SK-N-SH (cell line): ENCODE results near the gene ADAMTS9. TPM values are rescaled to one million over a fixed set of nuclear protein-coding genes. Genes with fewer than 3 reads are reported as not detected.

Source experiments
- CTCF ChIA-PET: fragments of 300-600, 350-600 bp; formaldehyde crosslinking; extraction: SDS; loops from one replicate; lab custom pipeline; 2021; lab: Yijun Ruan, JAX
- POLR2A ChIA-PET: fragments of 350-600 bp; sonication (Branson Sonifier 250); formaldehyde crosslinking; extraction: SDS; loops from one replicate; lab custom pipeline; 2020; ENCODE audit warnings: antibody characterized with exemption, inconsistent platforms; lab: Yijun Ruan, JAX
- DNase-seq: peaks from one replicate; pipeline ENCODE4 v3.0.0; 2012
- H2AFZ ChIP-seq: fragments of 200-600 bp; sonication (generic); 2 replicates; pipeline ENCODE4 v1.8.1; 2016; ENCODE audit warnings: antibody characterized with exemption, mild to moderate bottlenecking, low read depth
- H3F3A ChIP-seq: fragments of 200-600 bp; sonication (generic); replicated peaks from 2 replicates; pipeline ENCODE3; 2016; ENCODE audit warnings: antibody characterized with exemption, mild to moderate bottlenecking; ENCODE audit not compliant: insufficient read depth
- H3K27ac ChIP-seq, 2 experiments: fragments of 200-500 bp in 1 of 2; fragments of 200-600 bp in 1 of 2; sonication (Bioruptor generic) in 1 of 2; sonication (generic), shearing (Covaris generic) in 1 of 2; 2 replicates each; pipeline versions ENCODE4 v1.5.1 to v1.6.1; 2014 to 2016; ENCODE audit warnings: low read depth in 2 of 2, inconsistent platforms in 1 of 2, low read length in 1 of 2, mild to moderate bottlenecking in 1 of 2, mixed read lengths in 1 of 2
- H3K27me3 ChIP-seq: fragments of 200-600 bp; sonication (generic), shearing (Covaris generic); 2 replicates; pipeline ENCODE4 v1.6.1; 2016; ENCODE audit warnings: mixed run types; ENCODE audit not compliant: insufficient read depth
- H3K36me3 ChIP-seq, 2 experiments: fragments of 200-500 bp in 1 of 2; fragments of 200-600 bp in 1 of 2; sonication (Bioruptor generic) in 1 of 2; sonication (generic) in 1 of 2; replicated peaks in 1 of 2; 2 replicates each; pipeline versions ENCODE3 to v1.5.1; 2014 to 2016; ENCODE audit warnings: low read length in 1 of 2, mild to moderate bottlenecking in 1 of 2; ENCODE audit not compliant: insufficient read depth in 2 of 2, control insufficient read depth in 1 of 2
- H3K4me1 ChIP-seq, 2 experiments: fragments of 200-500 bp in 1 of 2; fragments of 200-600 bp in 1 of 2; sonication (Bioruptor generic) in 1 of 2; sonication (generic), shearing (Covaris generic) in 1 of 2; 2 replicates each; pipeline versions ENCODE4 v1.5.1 to v1.6.1; 2014 to 2016; ENCODE audit warnings: low read depth in 1 of 2, low read length in 1 of 2, mixed run types in 1 of 2; ENCODE audit not compliant: insufficient read depth in 2 of 2, control insufficient read depth in 1 of 2
- H3K4me2 ChIP-seq: fragments of 200-600 bp; sonication (generic), shearing (Covaris generic); 2 replicates; pipeline ENCODE4 v1.6.1; 2017; ENCODE audit warnings: mixed run types
- H3K4me3 ChIP-seq, 2 experiments: fragments of 200-500 bp in 1 of 2; fragments of 200-600 bp in 1 of 2; sonication (Bioruptor generic) in 1 of 2; sonication (generic), shearing (Covaris generic) in 1 of 2; 2 replicates each; pipeline versions ENCODE4 v1.5.1 to v1.8.1; 2014 to 2016; ENCODE audit warnings: low read depth in 2 of 2, inconsistent platforms in 1 of 2, low read length in 1 of 2, mild to moderate bottlenecking in 1 of 2, mixed read lengths in 1 of 2, moderate library complexity in 1 of 2
- H3K79me2 ChIP-seq: fragments of 200-600 bp; sonication (generic); 2 replicates; pipeline ENCODE4 v1.8.1; 2017; ENCODE audit warnings: mild to moderate bottlenecking; ENCODE audit not compliant: insufficient read depth
- H3K9ac ChIP-seq: fragments of 200-600 bp; sonication (generic); 2 replicates; pipeline ENCODE4 v1.6.1; 2017; ENCODE audit warnings: mixed run types
- H3K9me2 ChIP-seq: fragments of 200-600 bp; sonication (generic); 2 replicates; pipeline ENCODE4 v1.6.1; 2017; ENCODE audit warnings: mixed run types
- H3K9me3 ChIP-seq: fragments of 200-600 bp; sonication (generic); 2 replicates; pipeline ENCODE4 v1.6.1; 2017; ENCODE audit warnings: mixed run types, mild to moderate bottlenecking, moderate library complexity
- H4K20me1 ChIP-seq: fragments of 200-600 bp; sonication (generic); 2 replicates; pipeline ENCODE4 v1.6.1; 2017; ENCODE audit warnings: mild to moderate bottlenecking, mixed run types; ENCODE audit not compliant: insufficient read depth
- CTCF ChIP-seq: fragments of 200-600 bp; sonication (generic); IDR thresholded peaks from 2 replicates; pipeline ENCODE4 v1.6.1; 2017; ENCODE audit warnings: antibody characterized with exemption, mild to moderate bottlenecking, moderate library complexity
- ELF1 ChIP-seq: IDR thresholded peaks from 2 replicates; pipeline ENCODE4 v1.4.0; 2012
- EP300 ChIP-seq, 2 experiments: IDR thresholded peaks; 2 replicates each; pipeline versions ENCODE4 v1.4.0 to v1.6.1; 2012; ENCODE audit warnings: borderline replicate concordance in 1 of 2, low read depth in 1 of 2, low read length in 1 of 2
- FOXM1 ChIP-seq: IDR thresholded peaks from 2 replicates; pipeline ENCODE4 v1.4.0; 2012; ENCODE audit warnings: low read depth, mild to moderate bottlenecking
- GABPA ChIP-seq: IDR thresholded peaks from 2 replicates; pipeline ENCODE4 v1.4.0; 2012; ENCODE audit warnings: low read depth, mild to moderate bottlenecking
- MEF2A ChIP-seq: IDR thresholded peaks from 2 replicates; pipeline ENCODE4 v1.4.0; 2012; ENCODE audit warnings: low read depth, borderline replicate concordance
- NFIC ChIP-seq: IDR thresholded peaks from 2 replicates; pipeline ENCODE4 v1.4.0; 2012; ENCODE audit warnings: borderline replicate concordance
- NRF1 ChIP-seq: IDR thresholded peaks from 2 replicates; pipeline ENCODE4 v1.6.1; 2012; ENCODE audit warnings: low read depth, mild to moderate bottlenecking, low read length
- PBX3 ChIP-seq: IDR thresholded peaks from 2 replicates; pipeline ENCODE4; 2012
- POLR2AphosphoS5 ChIP-seq: IDR thresholded peaks from 2 replicates; pipeline ENCODE4 v1.6.1; 2012; ENCODE audit warnings: low read depth, low read length
- RAD21 ChIP-seq: IDR thresholded peaks from 2 replicates; pipeline ENCODE4 v1.6.1; 2012; ENCODE audit warnings: mild to moderate bottlenecking, low read length
- RCOR1 ChIP-seq: fragments of 150-350 bp; IDR thresholded peaks from 2 replicates; pipeline ENCODE4 v1.6.1; 2017; ENCODE audit warnings: antibody characterized with exemption, low read length
- RFX5 ChIP-seq: IDR thresholded peaks from 2 replicates; pipeline ENCODE4 v1.6.1; 2012; ENCODE audit warnings: mild to moderate bottlenecking, improper control_type of control experiment, low read length
- RXRA ChIP-seq: IDR thresholded peaks from 2 replicates; pipeline ENCODE4 v1.4.0; 2012; ENCODE audit warnings: low read depth, mild to moderate bottlenecking, borderline replicate concordance
- SMC3 ChIP-seq: IDR thresholded peaks from 2 replicates; pipeline ENCODE4 v1.6.1; 2012; ENCODE audit warnings: low read depth, low read length, improper control_type of control experiment
- TAF1 ChIP-seq: IDR thresholded peaks from 2 replicates; pipeline ENCODE4 v1.6.1; 2012; ENCODE audit warnings: low read depth, mild to moderate bottlenecking, low read length, moderate library complexity, borderline replicate concordance
- USF1 ChIP-seq: IDR thresholded peaks from 2 replicates; pipeline ENCODE4 v1.4.0; 2012; ENCODE audit warnings: low read depth, borderline replicate concordance
- USF2 ChIP-seq: fragments of 150-350 bp; IDR thresholded peaks from 2 replicates; pipeline ENCODE4 v1.6.1; 2017; ENCODE audit warnings: antibody characterized with exemption, low read length, low read depth, borderline replicate concordance
- WGBS: methylation state at CpG from one replicate; pipeline ENCODE4 v1.1.6; 2017; ENCODE audit warnings: low lambda C conversion rate; 5-methylcytosine and 5-hydroxymethylcytosine counted together
- polyA plus RNA-seq, 3 experiments: library from polyadenylated mRNA; depleted of rRNA; stranded (reverse); fragments of >200 nt; gene quantifications; 2 replicates each; pipeline ENCODE4 v1.2.3, GENCODE V29; 2012

Gene ADAMTS9
- polyA plus RNA-seq, 1 of the 3 experiments (the other 2 are of a cell fraction) = 4.1 TPM

GRCh38 chr3:64621275-64621674 lies 66.5 kb downstream of the ADAMTS9 start:
- WGBS = 80% methylated on average over 8 of the region's 8 CpGs
- no peak for TF ChIP-seq PBX3
- no peak for TF ChIP-seq CTCF
- no peak for TF ChIP-seq SMC3
- no peak for TF ChIP-seq ELF1
- no peak for TF ChIP-seq RCOR1
- TF ChIP-seq RFX5 = no peak
- no peak for TF ChIP-seq USF2
- no peak for TF ChIP-seq RXRA
- no peak for TF ChIP-seq MEF2A
- no peak for TF ChIP-seq FOXM1
- no peak for TF ChIP-seq RAD21
- no peak for TF ChIP-seq NFIC
- TF ChIP-seq NRF1 = no peak
- no peak for TF ChIP-seq EP300 (IDR thresholded peaks at IDR 0.05; ENCODE audit: borderline replicate concordance in 1 of 2, low read depth in 1 of 2, low read length in 1 of 2)
- no peak for TF ChIP-seq TAF1
- no peak for TF ChIP-seq GABPA
- TF ChIP-seq POLR2AphosphoS5 = no peak
- no peak for TF ChIP-seq USF1
- TF ChIP-seq, all 33 proteins: peak for 0
- Histone ChIP-seq H2AFZ (no peak overlapping the region), H3K4me2 (no peak overlapping the region), H3K9me3 (no peaks in the 10 kb centered on the region), H3K36me3 (peaks cover 17 to 82% of the 10 kb centered on the region in 2 experiments), H3K9ac (no peak overlapping the region), H3K79me2 (no peaks in the 10 kb centered on the region), H3K9me2 (no peaks in the 10 kb centered on the region), H3F3A (no peaks in the 10 kb centered on the region), H3K4me3 (no peak overlapping the region), H3K27ac (no peak overlapping the region), H4K20me1 (no peaks in the 10 kb centered on the region), H3K27me3 (no peaks in the 10 kb centered on the region), H3K4me1 (peaks cover 0 to 4% of the 10 kb centered on the region in 2 experiments; a peak in 2 of 4 replicates)
- ChIA-PET CTCF (interaction anchor here (1.0 kb wide), 1 partner anchor 28 kb away, joined by 3 read pairs; no protein-coding TSS in a partner anchor), POLR2A (no interaction called here)
- DNase-seq = no peak
